ENCODE data around the gene INF2. TPM values are rescaled to one million over a fixed set of nuclear protein-coding genes. Genes with fewer than 3 reads are reported as not detected.

The INF2 gene
- total RNA-seq, 1 experiment from 2014 or later = 14.0 TPM

GRCh38 chr14:104706733-104707607, 17.6 kb downstream of the INF2 start:
- in situ Hi-C loops (cut with HindIII; ENCODE audit: low pct_unique_long_range_greater_than_20kb, low sequenced_read_pairs) = no loop called here
- DNase-seq (ENCODE audit: low read depth, low spot score) = no peak

GRCh38 chr14:104707608-104708595, 18.5 kb downstream of the INF2 start:
- in situ Hi-C loops (cut with HindIII; ENCODE audit: low pct_unique_long_range_greater_than_20kb, low sequenced_read_pairs) = no loop called here
- DNase-seq (ENCODE audit: low read depth, low spot score) = no peak

GRCh38 chr14:104708606-104709268, 19.3 kb downstream of the INF2 start:
- in situ Hi-C loops (cut with HindIII; ENCODE audit: low pct_unique_long_range_greater_than_20kb, low sequenced_read_pairs) = no loop called here

GRCh38 chr14:104709387-104710039, 20.1 kb downstream of the INF2 start:
- in situ Hi-C loops (cut with HindIII; ENCODE audit: low pct_unique_long_range_greater_than_20kb, low sequenced_read_pairs) = no loop called here
- no peak for DNase-seq (ENCODE audit: low read depth, low spot score)

More at GRCh38 chr14:104708606-104709268, 19.3 kb downstream of the INF2 start:
- DNase-seq (ENCODE audit: low read depth, low spot score) = peak; percentile 72

GRCh38 chr14:104710071-104710735, 20.8 kb downstream of the INF2 start:
- DNase-seq (ENCODE audit: low read depth, low spot score) = no peak
- in situ Hi-C loops (cut with HindIII; ENCODE audit: low pct_unique_long_range_greater_than_20kb, low sequenced_read_pairs) = no loop called here

GRCh38 chr14:104712881-104713734, 23.7 kb downstream of the INF2 start:
- in situ Hi-C loops (cut with HindIII; ENCODE audit: low pct_unique_long_range_greater_than_20kb, low sequenced_read_pairs) = no loop called here

GRCh38 chr14:104714066-104714465, 24.6 kb downstream of the INF2 start:
- no peak for DNase-seq (ENCODE audit: low read depth, low spot score)
- in situ Hi-C loops (cut with HindIII; ENCODE audit: low pct_unique_long_range_greater_than_20kb, low sequenced_read_pairs) = no loop called here

More at GRCh38 chr14:104712881-104713734, 23.7 kb downstream of the INF2 start:
- DNase-seq (ENCODE audit: low read depth, low spot score) = no peak

GRCh38 chr14:104714681-104715080, 25.3 kb downstream of the INF2 start:
- in situ Hi-C loops (cut with HindIII; ENCODE audit: low pct_unique_long_range_greater_than_20kb, low sequenced_read_pairs) = no loop called here
- DNase-seq (ENCODE audit: low read depth, low spot score) = no peak

- in situ Hi-C loops (cut with HindIII; ENCODE audit: low pct_unique_long_range_greater_than_20kb, low sequenced_read_pairs) = no loop called here
- DNase-seq (ENCODE audit: low read depth, low spot score) = no peak
Measured at GRCh38 chr14:104715416-104715815, 26.0 kb downstream of the INF2 start.

- in situ Hi-C loops (cut with HindIII; ENCODE audit: low pct_unique_long_range_greater_than_20kb, low sequenced_read_pairs) = no loop called here
Measured at GRCh38 chr14:104715871-104716270, 26.5 kb downstream of the INF2 start.

GRCh38 chr14:104717137-104717536, 27.7 kb downstream of the INF2 start:
- DNase-seq (ENCODE audit: low read depth, low spot score) = no peak
- in situ Hi-C loops (cut with HindIII; ENCODE audit: low pct_unique_long_range_greater_than_20kb, low sequenced_read_pairs) = no loop called here

More at GRCh38 chr14:104715871-104716270, 26.5 kb downstream of the INF2 start:
- no peak for DNase-seq (ENCODE audit: low read depth, low spot score)

- in situ Hi-C loops (cut with HindIII; ENCODE audit: low pct_unique_long_range_greater_than_20kb, low sequenced_read_pairs) = no loop called here
- no peak for DNase-seq (ENCODE audit: low read depth, low spot score)
Measured at GRCh38 chr14:104717646-104718045, 28.2 kb downstream of the INF2 start.

- in situ Hi-C loops (cut with HindIII; ENCODE audit: low pct_unique_long_range_greater_than_20kb, low sequenced_read_pairs) = no loop called here
- DNase-seq (ENCODE audit: low read depth, low spot score) = no peak
Measured at GRCh38 chr14:104718147-104718546, 28.7 kb downstream of the INF2 start.

GRCh38 chr14:104718871-104719270, 29.5 kb downstream of the INF2 start:
- no peak for DNase-seq (ENCODE audit: low read depth, low spot score)
- in situ Hi-C loops (cut with HindIII; ENCODE audit: low pct_unique_long_range_greater_than_20kb, low sequenced_read_pairs) = no loop called here

GRCh38 chr14:104719343-104719742, 29.9 kb downstream of the INF2 start:
- in situ Hi-C loops (cut with HindIII; ENCODE audit: low pct_unique_long_range_greater_than_20kb, low sequenced_read_pairs) = no loop called here
- no peak for DNase-seq (ENCODE audit: low read depth, low spot score)

Data from SK-MEL-5 (cell line).